Stimulated activated CD4-positive, alpha-beta T cell treated with anti-CD3 and anti-CD28 coated beads, TNF-alpha, amount 100 ng/mL, for 1 hour (primary cell): Measurements from ENCODE around the gene CFAP119.
"Not testable (repeated sequence)": the region's sequence is repeated elsewhere in the genome, so short reads cannot be mapped to it uniquely, and the experiment has no call there.

Experiments used
- DNase-seq, 3 donors: peaks; one replicate each; pipeline ENCODE4 v3.0.0-alpha.2; 2020; ENCODE audit warnings: low read depth in 3 of 3, low spot score in 1 of 3

Gene CFAP119

DNA sequence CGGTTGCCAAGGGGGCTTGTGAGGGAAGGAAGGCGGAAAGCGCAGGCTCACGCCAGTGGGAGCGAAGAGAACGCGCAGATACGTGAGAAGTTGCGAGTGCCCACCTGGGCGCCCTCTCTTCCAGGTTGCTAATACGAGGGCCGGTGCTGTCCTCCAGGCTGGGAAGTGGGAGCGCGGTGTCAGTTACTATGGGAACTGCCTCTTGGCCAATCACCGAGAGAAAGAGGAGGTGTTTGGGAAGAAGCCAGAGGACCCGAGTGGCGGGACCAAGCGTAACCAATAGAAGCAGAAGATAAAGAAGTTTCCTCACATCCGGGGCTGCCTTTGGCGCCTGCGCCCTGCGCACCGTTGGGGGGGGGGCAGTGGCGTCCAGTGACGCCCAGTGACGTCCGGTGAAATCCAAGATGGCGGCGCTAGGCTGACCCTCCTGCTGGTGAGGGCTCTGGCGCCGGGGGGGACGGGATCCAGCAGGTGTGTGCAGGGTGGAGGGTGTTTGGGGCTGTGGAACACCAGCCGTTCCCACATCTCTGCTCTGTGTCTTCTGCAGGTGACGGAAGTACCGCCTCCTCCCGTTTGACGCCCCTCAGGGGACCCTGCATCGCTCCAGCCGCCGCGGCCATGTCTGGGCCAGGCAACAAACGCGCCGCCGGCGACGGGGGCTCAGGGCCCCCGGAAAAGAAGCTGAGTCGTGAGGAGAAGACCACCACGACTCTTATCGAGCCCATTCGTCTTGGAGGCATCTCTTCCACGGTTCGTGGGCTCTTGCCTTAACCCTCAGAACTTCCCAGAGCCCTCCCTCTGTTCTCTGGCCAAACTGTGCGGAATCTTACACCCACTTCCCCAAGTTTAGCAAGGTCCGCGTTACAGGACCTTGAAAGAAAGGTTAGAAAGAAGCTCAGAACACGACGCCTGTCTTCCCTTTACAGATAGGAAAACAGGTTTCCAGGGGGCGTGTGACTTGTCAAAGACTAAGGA, at the start of gene CFAP119, which contains the start of gene RNF40:
CFAP119 (minus strand) TSS at position 135 of the 975 bp plus-strand sequence. CDS start 314 bp downstream, outside the sequence.
RNF40 (plus strand) TSS at position 395 of the 975 bp plus-strand sequence; CDS start at position 619, 224 bp downstream.
- peak; percentile 72 to 75 (median 74) for DNase-seq

DNA sequence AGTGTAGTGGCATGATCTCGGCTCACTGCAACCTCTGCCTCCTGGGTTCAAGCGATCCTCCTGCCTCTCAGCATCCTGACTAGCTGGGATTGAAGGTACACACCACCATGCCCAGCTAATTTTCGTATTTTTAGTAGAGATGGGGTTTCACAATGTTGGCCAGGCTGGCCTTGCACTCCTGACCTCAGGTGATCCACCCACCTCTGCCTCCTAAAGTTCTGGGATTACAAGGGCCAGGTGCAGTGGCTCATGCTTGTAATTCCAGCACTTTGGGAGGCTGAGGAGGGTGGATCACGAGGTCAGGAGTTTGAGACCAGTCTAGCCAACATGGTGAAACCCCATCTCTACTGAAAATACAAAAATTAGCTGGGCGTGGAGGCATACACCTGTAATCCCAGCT, 47.8 kb upstream of the CFAP119 start:
- DNase-seq: not testable (repeated sequence)

- not testable (repeated sequence) for DNase-seq
These were observed 47.1 kb upstream of the CFAP119 start for GRCh38 chr16:30808890-30809426.

DNA sequence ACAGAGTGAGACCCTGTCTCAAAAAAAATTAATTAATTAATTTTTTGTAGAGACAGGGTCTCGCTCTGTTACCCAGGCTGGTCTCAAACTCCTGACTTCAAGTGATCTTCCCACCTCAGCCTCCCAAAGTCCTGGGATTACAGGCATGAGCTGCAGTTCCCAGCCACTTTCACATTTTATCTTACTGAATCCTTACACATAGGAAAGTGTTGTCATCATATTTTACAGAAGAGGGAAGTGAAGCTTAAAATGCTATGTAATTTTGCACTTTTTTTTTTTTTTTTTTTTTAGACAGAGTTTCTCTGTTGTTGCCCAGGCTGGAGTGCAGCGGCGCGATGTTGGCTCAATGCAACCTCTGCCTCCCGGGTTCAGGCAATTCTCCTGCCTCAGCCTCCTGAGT, 46.3 kb upstream of the CFAP119 start:
- no peak for DNase-seq

- peak in 1 of 3 donors; percentile 46 for DNase-seq
These were observed 43.7 kb upstream of the CFAP119 start for GRCh38 chr16:30805370-30806169.

DNA sequence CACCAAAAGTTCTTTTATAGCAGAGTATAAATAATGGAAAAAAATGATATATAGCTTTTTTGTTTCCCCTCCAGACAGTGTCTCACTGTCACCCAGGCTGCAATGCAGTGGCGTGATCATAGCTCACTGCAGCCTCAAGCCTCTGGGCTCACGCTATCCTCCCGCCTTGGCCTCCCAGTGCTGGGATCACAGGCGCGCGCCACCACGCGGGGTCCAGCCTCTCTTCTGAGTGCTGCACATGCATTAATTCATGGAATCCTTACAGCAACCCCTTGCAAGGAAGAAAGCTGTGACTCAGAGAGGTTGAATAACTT, 43.2 kb upstream of the CFAP119 start:
- DNase-seq: no peak

DNA sequence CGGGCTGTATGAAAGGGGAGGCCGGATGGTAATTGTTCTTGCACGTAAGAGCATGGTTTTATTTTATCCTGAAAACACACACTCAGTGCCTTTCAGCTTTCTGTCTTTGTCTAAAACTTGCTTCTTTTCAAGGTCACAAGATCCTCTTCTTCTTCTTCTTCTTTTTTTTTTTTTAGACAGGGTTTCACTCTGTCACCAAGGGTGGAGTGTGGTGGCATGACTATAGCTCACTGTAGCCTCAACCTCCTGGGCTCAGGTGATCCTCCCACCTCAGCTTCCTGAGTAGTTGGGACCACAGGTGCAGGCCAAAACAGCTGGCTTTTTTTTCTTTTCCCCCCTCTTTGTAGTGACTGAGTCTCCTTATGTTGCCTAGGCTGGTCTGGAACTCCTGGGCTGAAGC, 41.1 kb upstream of the CFAP119 start:
- no peak for DNase-seq

- no peak for DNase-seq
These were observed 35.9 kb upstream of the CFAP119 start for GRCh38 chr16:30797670-30798309.

DNA sequence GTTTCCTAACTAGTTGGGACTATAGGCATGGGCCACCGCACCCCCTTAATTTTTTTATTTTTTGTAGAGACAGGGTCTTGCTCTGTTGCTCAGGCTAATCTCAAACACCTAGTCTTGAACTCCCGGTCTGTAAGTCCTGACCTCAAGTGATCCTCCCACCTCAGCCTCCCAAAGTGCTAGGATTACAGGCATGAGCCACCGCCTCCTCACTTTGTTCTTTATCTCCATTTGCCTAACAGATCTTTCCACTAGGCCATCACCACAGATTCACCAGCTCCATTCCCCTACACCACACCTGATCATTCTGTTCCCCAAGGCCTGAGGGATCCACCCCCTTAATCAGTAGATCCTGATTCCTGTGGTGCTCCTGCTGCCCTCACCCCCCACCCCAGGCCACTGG, 32.8 kb upstream of the CFAP119 start:
- DNase-seq: no peak

DNA sequence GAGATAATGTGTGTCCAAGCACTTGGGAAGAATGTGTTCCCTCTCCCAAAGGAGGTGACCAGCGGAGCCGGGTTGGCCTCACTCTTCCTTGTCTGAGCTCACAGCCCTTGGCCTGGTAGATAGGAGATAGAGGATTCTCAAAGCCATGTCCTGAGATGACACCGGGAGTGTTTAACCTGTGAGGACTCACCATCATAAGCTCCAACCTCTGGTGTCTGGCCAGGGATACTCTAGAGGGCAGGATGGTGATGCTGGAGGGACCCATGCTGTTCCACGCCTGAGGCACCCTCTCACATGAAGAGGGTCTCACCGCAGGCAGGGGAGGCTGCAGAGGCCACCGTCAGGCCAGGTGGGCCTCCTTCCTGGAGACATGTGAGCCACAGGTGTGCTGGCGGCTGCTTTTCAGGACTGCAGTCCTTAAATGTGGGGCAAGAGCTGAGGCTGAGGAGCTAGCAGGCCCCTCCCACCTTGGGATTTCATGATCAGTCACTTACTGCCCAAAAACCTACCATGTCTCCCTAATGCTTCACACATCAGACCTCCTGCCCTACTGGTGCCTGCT, 31.7 kb upstream of the CFAP119 start:
- no peak for DNase-seq

DNA sequence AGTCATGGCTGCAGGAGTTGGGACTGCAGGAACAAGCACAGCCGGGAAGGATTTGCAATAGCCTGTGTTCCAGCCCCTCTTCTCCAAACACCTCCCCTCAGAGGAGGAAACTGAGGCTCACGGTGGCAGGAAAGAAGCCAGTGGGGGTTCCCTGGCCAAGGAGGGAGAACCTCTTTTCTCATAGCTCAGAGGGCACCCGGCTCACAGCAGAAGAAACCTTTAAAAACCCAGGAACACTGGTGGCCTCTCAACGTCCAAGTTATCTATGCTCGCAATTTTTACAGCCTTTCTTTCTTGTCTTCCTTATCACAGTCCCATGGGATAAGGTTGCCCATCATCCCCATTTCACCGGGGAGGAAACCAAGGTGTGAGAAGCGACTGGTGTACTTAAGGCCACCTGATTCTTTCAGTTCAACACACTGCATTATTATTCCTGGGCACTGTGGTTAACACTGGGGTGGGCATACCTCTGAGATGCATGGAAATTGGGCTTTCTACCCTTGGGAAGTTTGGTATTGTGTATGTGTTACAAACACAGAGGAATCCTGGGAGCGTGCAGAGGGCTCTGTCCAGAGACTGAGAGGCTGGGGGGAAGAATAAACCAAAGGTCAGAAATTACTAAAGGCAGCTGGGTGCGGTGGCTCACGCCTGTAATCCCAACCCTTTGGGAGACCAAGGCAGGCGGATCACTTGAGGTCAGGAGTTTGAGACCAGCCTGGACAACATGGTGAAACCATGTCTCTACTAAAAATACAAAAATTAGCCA, 25.9 kb upstream of the CFAP119 start:
- no peak for DNase-seq

GRCh38 chr16:30786936-30787612, 25.2 kb upstream of the CFAP119 start, which contains the start of gene ZNF629:
Gene ZNF629, minus strand, starts transcription at chr16:30787205. Its CDS starts 2,723 bp downstream, at chr16:30784482.
- peak in 1 of 3 donors; percentile 32 for DNase-seq

DNA sequence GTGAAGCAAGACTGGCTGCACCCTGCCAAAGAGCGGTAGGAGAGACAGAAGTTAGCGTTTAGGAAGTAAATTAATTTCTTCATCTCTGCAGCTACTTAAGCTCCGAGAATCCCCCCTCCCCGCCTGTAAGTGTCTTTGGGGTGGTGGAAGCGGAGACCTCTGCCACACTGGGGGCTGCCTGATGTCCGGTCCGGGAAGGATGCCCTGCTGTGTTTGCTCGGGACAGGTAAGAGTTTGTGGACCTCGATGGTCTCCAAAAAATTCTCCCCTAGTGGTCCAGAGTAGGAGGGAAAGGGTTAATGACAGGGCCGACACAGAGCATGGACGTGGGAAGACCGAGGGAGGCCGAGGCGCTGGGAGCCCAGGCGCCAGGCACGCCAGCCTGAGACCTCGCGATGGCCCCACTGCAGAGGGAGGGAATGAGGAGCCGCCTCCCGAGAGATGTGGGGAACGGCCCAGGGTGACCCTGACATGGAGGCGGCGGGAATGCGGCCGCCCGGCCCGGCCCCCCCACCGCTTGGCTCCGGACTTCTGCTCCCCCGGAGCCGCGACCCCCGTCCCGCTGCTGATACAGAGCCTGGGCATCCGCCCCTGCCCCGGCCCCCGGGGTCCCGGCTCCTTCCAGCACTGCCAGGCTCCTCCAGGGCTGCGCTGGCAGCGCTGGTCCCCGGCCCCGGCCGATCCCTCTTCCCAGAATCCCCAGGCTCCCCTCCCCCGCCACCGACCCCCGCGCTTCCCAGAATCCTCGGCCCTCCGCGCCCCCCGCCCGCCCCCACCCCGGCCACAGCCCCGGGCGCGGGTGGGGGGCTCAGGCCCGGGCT, 24.5 kb upstream of the CFAP119 start:
- DNase-seq: no peak

DNA sequence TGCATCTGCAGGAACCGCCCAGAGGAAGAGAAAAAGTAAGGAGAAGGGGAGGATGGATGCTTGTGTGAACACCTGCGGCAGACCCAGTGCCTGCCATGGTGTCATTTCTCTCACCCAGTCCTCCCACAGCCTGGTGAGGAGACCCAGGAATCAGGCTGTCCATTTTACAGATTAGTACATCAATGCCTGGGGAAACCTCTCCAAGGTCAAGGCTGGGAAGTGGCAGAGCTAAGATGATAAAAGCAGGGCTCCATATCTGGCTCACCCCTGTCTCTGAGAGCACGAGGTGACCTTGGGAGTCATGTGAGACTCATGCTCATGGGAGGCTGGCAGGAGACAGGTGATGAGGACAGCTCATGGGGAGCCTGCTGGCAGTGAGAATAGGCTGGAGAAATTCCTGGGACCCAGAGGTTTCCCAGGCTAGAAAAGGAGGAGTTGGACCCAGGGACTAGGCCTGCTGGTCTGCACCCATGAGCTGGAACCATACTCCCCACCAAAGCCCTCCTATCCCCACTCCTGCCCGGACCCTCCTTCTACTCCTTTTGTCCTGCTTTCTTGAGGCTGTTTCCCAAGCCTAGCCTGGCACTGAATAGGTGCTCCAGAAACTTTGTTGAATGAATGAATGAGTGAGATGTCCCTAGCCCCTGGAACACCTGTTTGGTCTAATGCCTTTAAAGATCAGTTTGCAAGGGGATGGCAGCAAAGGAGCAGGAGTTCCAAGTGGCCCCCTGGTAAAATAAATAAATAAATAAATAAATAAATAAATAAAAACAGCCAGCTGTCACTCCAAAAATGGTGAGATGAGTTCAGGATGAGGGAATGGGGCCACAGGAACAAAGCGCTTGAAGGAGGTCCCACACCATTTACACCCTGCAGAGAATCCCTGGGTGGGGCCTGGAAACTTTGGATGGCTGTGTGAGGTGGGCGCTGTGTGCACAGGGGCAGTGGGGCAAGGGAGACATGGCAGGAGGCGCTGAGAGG, 23.6 kb upstream of the CFAP119 start:
- no peak for DNase-seq

DNA sequence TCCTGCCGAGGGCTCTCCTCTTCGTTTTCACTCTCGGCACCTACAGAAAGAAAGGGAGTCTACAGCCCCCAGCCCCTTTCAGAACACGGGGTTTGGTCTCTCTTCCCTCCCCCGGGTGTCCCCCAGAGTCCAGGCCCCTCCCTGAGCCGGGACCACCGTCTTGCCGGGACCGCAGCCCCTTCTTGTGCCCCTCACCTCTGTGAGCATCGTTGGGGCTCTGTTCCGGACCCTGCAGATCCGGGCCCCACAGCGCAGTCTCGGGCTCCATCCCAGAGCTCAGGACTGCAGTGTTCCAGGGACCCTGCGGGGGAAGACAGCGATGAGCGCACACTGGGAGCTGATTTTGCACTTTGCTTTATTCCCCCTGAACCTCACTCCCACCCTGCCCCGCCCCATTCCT, 22.4 kb upstream of the CFAP119 start:
- no peak for DNase-seq

DNA sequence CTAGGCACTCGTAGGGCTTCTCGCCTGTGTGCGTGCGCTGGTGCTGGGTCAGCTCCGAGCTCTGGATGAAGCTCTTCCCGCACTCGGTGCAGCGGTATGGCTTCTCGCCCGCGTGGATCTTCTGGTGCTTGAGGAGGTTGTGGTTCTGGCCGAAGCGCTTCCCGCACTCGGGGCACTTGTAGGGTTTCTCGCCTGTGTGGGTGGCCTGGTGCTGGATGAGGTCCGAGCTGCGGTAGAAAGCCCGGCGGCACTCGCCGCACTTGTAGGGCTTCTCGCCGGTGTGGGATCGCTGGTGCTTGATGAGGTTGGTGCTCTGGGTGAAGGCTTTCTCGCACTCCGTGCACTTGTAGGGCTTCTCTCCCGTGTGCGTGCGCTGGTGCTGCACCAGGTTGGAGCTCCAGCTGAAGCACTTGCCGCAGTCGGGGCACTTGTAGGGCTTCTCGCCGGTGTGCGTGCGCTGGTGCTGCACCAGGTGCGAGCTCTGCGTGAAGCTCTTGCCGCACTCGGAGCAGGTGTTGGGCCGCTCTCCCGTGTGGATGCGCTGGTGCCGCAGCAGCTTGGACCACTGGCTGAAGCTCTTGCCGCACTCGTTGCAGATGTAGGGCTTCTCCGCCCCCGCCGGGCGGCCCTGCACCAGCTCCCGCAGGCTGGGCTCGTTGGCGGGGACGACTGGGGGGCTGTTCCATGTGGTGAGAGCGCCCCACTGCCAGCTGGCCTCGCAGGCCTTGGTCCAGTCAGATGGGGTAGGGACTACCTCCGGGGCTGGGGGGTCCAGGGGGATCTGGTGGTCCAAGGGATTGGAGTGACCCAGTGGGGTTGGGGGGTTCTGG, 21.6 kb upstream of the CFAP119 start:
- no peak for DNase-seq
